Activated CD8-positive, alpha-beta memory T cell treated with anti-CD3 and anti-CD28 coated beads, Interleukin-2, amount 50 U/mL, for 4 hours (primary cell): ENCODE results near the gene XIRP2.

ENCODE experiments used
- DNase-seq: peaks from one replicate; pipeline ENCODE4 v3.0.0-alpha.2; 2020

XIRP2 gene

GRCh38 chr2:166888180-166888579, at the start of gene XIRP2:
XIRP2 (plus strand) TSS chr2:166888480; CDS start chr2:166903483, 15,003 bp downstream.
- no peak for DNase-seq

- no peak for DNase-seq
Measured at GRCh38 chr2:166841152-166841551, 47.1 kb upstream of the XIRP2 start.

- DNase-seq = no peak
Measured at GRCh38 chr2:166841679-166842078, 46.6 kb upstream of the XIRP2 start.

GRCh38 chr2:166844111-166844510, 44.2 kb upstream of the XIRP2 start:
- no peak for DNase-seq

- DNase-seq = no peak
Measured at GRCh38 chr2:166862468-166863132, 25.7 kb upstream of the XIRP2 start.

GRCh38 chr2:166867874-166868514, 20.3 kb upstream of the XIRP2 start:
- no peak for DNase-seq

- no peak for DNase-seq
Measured at GRCh38 chr2:166870346-166870745, 17.9 kb upstream of the XIRP2 start.

GRCh38 chr2:166881177-166881576, 7.1 kb upstream of the XIRP2 start:
- DNase-seq = no peak

GRCh38 chr2:166882851-166883250, 5.4 kb upstream of the XIRP2 start:
- DNase-seq = no peak

GRCh38 chr2:166891727-166892126, 3.4 kb downstream of the XIRP2 start:
- DNase-seq = no peak

GRCh38 chr2:166892397-166892796, 4.1 kb downstream of the XIRP2 start:
- no peak for DNase-seq

GRCh38 chr2:166895243-166895642, 7.0 kb downstream of the XIRP2 start:
- DNase-seq = no peak

- no peak for DNase-seq
Measured at GRCh38 chr2:166897666-166898065, 9.4 kb downstream of the XIRP2 start.

- no peak for DNase-seq
Measured at GRCh38 chr2:166899676-166900075, 11.4 kb downstream of the XIRP2 start.

- no peak for DNase-seq
Measured at GRCh38 chr2:166900700-166901099, 12.4 kb downstream of the XIRP2 start.

GRCh38 chr2:166901336-166901735, 13.1 kb downstream of the XIRP2 start:
- no peak for DNase-seq

GRCh38 chr2:166916987-166917386, 28.7 kb downstream of the XIRP2 start:
- DNase-seq = no peak

- DNase-seq = no peak
Measured at GRCh38 chr2:166917415-166917814, 29.1 kb downstream of the XIRP2 start.

GRCh38 chr2:166921261-166921896, 33.1 kb downstream of the XIRP2 start:
- no peak for DNase-seq

- no peak for DNase-seq
Measured at GRCh38 chr2:166924967-166925366, 36.7 kb downstream of the XIRP2 start.

GRCh38 chr2:166926657-166927056, 38.4 kb downstream of the XIRP2 start:
- DNase-seq = no peak

GRCh38 chr2:166932032-166932431, 43.8 kb downstream of the XIRP2 start:
- DNase-seq = no peak

- DNase-seq = no peak
Measured at GRCh38 chr2:166934817-166935216, 46.5 kb downstream of the XIRP2 start.

- no peak for DNase-seq
Measured at GRCh38 chr2:166942377-166942776, 54.1 kb downstream of the XIRP2 start.
